Measurements from ENCODE around the gene SPATA24. TPM values are rescaled to one million over a fixed set of nuclear protein-coding genes. Genes with fewer than 3 reads are reported as not detected.
"Not testable (repeated sequence)": the region's sequence is repeated elsewhere in the genome, so short reads cannot be mapped to it uniquely, and the experiment has no call there.

SPATA24 gene
- total RNA-seq, 2 experiments from 2014 or later: 2.4 to 2.9 TPM

GRCh38 chr5:139422307-139422893 is 18.5 kb upstream of the SPATA24 start:
- ChIA-PET POLR2A (no interaction called here), CTCF (interaction anchor here (0.7 to 9.5 kb wide), 16 partner anchors 10 to 210 kb away, joined by 3 to 163 read pairs (median 3); partner anchors contain the start of gene STING1)

DNA sequence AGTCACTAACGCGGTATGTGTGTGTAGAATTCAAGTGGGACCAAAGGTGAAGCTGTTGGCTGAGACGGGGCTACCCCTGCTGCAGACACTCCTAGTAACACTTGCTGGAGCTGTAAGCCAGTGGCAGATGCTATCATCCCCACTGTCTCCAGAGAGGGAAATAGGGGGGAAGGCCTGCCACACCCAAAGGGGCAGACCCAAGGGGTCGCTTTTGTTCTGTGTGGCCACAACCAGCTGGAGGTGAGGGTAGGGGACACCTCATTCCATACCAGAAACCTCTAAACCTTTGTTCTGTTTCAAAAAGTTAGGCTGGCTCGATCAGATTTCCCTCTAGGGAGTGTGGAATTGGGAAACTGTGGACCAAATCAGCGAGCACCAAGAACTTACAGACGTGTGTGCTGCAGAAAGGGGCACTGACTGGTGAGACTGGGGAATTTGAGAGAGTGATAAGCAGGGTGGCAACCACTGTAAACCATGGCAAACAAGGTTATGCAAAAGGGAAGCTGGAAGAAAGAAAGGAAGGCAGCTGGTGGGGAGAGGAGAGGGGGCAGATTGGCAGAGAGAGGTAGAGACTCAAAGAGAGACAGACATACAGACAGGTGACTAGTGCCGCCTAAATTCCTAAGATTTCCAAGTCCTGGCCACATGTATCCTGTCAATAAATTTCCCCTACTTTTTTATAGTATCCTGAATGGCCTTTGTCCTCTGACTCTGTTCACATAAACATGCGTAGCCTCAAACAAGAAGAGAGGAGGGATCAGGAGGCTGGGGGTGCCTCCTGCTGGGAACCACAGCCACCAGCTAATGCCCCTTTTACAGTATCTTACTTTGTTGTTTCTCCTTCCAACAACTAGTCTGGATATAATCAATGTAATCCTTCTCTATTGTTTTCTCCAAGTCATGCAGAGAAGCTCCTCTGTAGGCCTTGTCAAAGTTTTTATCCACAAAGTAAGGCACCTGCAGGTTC is 15.6 kb upstream of the SPATA24 start:
- ChIA-PET POLR2A (interaction anchor here (1.4 kb wide), 1 partner anchor 16 kb away, joined by 3 read pairs; the partner anchor contains the start of gene SPATA24), CTCF (interaction anchor here (0.8 to 9.5 kb wide), 3 partner anchors 18 to 95 kb away, joined by 3 to 163 read pairs (median 3); no protein-coding TSS in a partner anchor)

DNA sequence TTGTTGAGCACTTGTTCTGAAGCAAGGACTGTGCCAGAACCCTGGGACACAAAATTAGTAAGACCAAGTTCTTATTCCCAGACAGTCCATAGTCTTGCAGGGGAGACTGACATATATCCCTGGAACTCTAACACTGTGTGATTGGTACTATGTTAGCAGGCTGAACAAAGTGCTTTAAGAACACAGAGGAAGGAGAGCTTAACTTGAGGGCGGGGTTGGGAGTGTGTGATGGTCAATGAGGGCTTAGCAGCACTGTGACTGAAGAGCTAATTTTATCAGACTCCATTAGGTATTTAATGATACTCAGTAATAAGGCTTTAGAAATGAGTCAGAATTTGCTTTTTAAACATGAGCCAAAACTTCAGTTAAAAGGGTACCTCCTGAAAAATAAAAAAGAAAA is 14.9 kb upstream of the SPATA24 start:
- POLR2A ChIA-PET: interaction anchor here (1.4 kb wide), 1 partner anchor 15 kb away, joined by 3 read pairs; the partner anchor contains the start of gene SPATA24
- CTCF ChIA-PET: interaction anchor here (0.8 to 9.5 kb wide), 3 partner anchors 19 to 96 kb away, joined by 3 to 163 read pairs (median 3); no protein-coding TSS in a partner anchor

DNA sequence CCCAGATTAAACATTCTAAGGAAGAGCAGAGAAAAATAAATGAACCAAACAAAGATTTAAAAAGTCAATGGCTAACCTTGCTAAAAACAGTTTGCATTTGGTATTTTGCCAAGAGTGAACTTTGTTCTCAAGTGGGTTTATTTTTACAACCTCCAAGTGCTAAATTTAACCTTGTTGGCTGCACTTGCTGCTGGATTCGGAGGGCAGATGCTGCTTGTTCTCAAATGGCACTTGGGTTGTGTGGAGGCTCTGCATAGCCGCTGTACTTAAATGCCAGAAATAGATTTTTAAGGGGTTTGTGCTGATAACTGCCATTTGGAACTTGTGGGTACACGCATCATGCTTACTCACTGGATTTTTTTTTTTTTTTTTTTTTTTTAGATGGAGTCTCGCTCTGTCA is 13.3 kb upstream of the SPATA24 start:
- CTCF ChIA-PET: interaction anchor here (0.7 to 9.5 kb wide), 3 partner anchors 65 to 314 kb away, joined by 3 to 163 read pairs (median 3); partner anchors contain the start of gene STING1

DNA sequence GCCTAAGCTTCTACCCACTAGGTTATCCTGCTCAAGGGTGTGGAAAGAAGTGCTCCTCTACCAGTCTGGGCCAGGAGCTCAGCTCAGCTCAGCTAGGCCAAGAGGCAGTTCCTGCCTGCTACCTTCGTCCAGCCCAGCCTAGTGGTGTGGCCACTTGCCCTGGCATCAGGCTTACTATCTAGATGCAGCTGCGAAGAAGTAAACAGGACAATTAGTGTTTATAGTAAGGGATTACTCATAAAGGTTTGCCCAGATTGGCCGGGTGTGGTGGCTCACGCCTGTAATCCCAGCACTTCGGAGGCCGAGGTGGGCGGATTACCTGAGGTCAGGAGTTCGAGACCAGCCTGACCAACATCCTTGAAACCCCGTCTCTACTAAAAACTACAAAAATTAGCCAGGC is 12.8 kb upstream of the SPATA24 start:
- CTCF ChIA-PET: interaction anchor here (0.9 to 3.5 kb wide), 3 partner anchors 11 to 97 kb away, joined by 3 to 18 read pairs (median 5); partner anchors contain the start of gene STING1

More for the DNA sequence above, 13.3 kb upstream of the SPATA24 start:
- POLR2A ChIA-PET: interaction anchor here (0.7 kb wide), 1 partner anchor 43 kb away, joined by 4 read pairs; no protein-coding TSS in a partner anchor

DNA sequence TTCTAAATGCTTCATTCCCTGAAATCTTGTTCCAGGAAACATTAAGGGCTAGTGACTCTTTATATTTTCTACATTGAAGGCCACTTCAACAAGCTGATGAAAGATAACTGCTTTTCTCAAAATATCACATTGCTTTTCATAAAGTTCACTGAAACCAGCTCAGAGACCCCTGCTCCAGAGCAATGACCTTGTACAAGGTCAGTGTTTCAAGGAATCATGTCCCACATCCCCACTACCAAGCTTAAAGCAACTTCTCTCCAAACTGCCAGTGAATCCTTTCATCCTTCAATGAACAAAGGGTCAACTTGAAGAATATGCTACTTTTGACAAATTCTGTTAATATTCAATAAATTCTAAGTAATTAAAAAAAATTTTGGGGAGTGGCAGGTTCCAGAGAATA is 12.0 kb upstream of the SPATA24 start:
- ChIA-PET CTCF (interaction anchor here (1.5 to 3.5 kb wide), 2 partner anchors 10 to 97 kb away, joined by 5 to 18 read pairs; no protein-coding TSS in a partner anchor), POLR2A (interaction anchor here (1.0 to 1.4 kb wide), 5 partner anchors 23 to 145 kb away, joined by 3 to 6 read pairs (median 3); partner anchors contain the start of genes DNAJC18 and UBE2D2)

More for the DNA sequence above, 12.8 kb upstream of the SPATA24 start:
- POLR2A ChIA-PET: interaction anchor here (0.7 to 1.4 kb wide), 3 partner anchors 43 to 144 kb away, joined by 3 to 6 read pairs (median 4); partner anchors contain the start of gene UBE2D2

DNA sequence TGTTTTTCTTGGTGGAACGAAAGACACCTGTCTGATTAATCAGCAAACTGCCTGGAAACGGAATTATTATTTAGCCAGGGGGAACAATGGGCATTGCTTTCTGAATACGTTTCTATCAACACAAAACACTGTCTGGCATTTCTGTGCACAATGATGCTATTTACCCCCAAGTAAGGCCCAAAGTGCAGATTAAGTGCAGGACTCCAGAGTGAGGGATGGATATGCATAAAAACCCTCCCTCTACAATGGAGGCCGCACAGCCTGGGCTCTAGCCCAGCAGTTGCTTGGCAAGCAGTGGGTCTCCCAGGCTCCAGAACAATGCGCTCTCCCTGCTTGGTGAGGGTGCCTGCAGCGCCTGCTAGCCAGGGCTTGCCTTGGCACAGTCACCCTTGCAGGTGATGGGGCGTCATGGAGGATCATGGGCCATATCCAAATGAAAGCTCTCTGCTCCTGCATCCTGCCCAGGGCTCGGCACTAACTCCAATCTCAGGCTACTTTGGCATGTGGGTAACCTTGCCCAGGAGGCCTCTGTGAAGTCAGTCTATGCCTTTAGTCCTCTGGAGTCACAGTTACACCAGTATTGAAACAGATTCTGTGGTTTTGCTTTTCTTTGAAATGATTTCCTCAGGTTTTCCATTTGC is 11.5 kb upstream of the SPATA24 start:
- ChIA-PET POLR2A (interaction anchor here (0.9 to 1.4 kb wide), 6 partner anchors 24 to 148 kb away, joined by 3 to 6 read pairs (median 3); partner anchors contain the start of genes DNAJC18 and UBE2D2), CTCF (interaction anchor here (1.1 to 3.5 kb wide), 6 partner anchors 9 to 122 kb away, joined by 3 to 18 read pairs (median 5); partner anchors contain the start of gene MATR3)

DNA sequence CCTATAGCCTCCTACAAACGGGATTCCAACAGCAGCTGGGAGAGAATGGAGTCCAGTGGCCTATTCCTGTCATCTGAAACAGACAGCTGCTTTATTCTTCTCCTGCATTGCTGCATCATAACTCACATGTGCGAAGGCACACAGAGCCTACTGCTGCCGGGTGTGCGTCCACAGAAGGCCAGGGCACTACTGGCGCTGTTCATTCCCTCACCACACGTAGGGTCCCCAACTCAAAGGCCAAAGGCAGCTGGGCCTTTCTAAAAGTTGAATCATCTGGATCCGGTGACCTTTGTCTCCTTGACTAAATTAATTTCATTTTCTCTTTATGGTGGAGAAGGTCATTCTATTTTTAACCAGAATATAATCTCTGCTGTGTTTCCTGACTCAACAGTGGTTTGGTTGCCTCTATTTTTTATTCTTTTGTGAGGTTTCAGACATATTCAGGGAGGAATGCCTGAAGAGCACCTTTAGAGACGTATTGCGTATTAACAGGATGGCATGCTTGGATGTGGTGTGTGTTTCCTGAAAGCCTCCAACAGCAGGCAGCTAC is 10.8 kb upstream of the SPATA24 start:
- ChIA-PET CTCF (interaction anchor here (1.1 to 3.5 kb wide), 8 partner anchors 10 to 121 kb away, joined by 3 to 18 read pairs (median 4); partner anchors contain the start of genes MATR3 and PROB1), POLR2A (interaction anchor here (0.6 to 1.2 kb wide), 4 partner anchors 10 to 148 kb away, joined by 3 to 6 read pairs (median 3); no protein-coding TSS in a partner anchor)

GRCh38 chr5:139413963-139414362 is 10.1 kb upstream of the SPATA24 start:
- POLR2A ChIA-PET: interaction anchor here (0.6 to 1.2 kb wide), 2 partner anchors 11 to 72 kb away, joined by 3 to 6 read pairs; no protein-coding TSS in a partner anchor
- CTCF ChIA-PET: interaction anchor here (0.6 to 3.5 kb wide), 10 partner anchors 10 to 212 kb away, joined by 3 to 18 read pairs (median 3); partner anchors contain the start of genes MATR3, PROB1 and SPATA24

DNA sequence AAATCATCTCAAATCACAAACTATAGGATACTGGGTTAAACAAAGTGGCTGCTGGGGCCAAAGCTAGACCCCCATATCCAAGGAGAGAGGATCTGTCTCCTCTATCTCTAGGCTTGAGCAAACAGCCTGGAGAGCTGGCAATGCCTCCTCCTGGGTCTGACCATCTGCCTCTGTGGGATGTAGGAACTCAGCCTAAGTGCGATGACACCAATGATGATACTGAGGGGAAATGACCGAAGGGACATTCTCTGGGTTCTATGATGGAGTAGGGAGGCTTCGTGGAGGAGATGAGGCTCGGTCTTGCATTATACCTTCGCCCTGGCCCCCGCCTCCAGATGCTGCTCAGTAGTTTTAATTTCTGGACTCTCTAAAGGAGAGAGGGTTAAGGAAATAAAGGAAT is 9.3 kb upstream of the SPATA24 start:
- POLR2A ChIA-PET: no interaction called here

GRCh38 chr5:139410993-139411828 is 7.3 kb upstream of the SPATA24 start:
- CTCF ChIA-PET: interaction anchor here (1.1 to 1.5 kb wide), 3 partner anchors 10 to 12 kb away, joined by 3 to 5 read pairs (median 4); no protein-coding TSS in a partner anchor
- POLR2A ChIA-PET: no interaction called here

More for the DNA sequence above, 9.3 kb upstream of the SPATA24 start:
- CTCF ChIA-PET: interaction anchor here (0.7 to 1.5 kb wide), 2 partner anchors 47 to 213 kb away, joined by 3 to 5 read pairs; no protein-coding TSS in a partner anchor

GRCh38 chr5:139410121-139410992 is 6.5 kb upstream of the SPATA24 start:
- ChIA-PET POLR2A (interaction anchor here (0.6 kb wide), 1 partner anchor 48 kb away, joined by 4 read pairs; no protein-coding TSS in a partner anchor), CTCF (interaction anchor here (0.8 to 1.8 kb wide), 3 partner anchors 12 to 150 kb away, joined by 3 to 5 read pairs (median 4); no protein-coding TSS in a partner anchor)

DNA sequence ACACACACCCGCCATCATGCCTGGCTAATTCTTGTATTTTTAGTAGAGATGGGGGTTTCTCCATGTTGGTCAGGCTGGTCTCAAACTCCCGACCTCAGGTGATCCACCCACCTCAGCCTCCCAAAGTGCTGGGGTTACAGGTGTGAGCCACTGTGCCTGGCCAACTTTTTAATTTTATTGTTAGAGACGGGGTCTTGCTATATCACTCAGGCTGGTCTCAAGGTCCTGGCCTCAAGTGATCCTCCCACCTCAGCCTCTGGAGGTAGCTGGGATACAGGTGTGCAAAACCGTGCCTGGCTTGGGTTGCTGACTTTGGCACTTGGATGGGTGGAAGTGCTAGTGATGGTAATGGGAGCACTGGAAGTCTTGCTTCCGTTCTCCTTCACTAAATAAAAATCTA is 5.2 kb upstream of the SPATA24 start:
- CTCF ChIA-PET: interaction anchor here (1.8 kb wide), 1 partner anchor 15 kb away, joined by 4 read pairs; no protein-coding TSS in a partner anchor
- POLR2A ChIA-PET: not testable (repeated sequence)

- ChIA-PET CTCF (interaction anchor here (1.8 kb wide), 1 partner anchor 14 kb away, joined by 4 read pairs; no protein-coding TSS in a partner anchor), POLR2A (no interaction called here)
These were observed 4.3 kb upstream of the SPATA24 start for GRCh38 chr5:139408191-139408590.

GRCh38 chr5:139407517-139407916 is 3.6 kb upstream of the SPATA24 start:
- POLR2A ChIA-PET: no interaction called here
- CTCF ChIA-PET: interaction anchor here (1.8 kb wide), 1 partner anchor 12 kb away, joined by 7 read pairs; no protein-coding TSS in a partner anchor

- POLR2A ChIA-PET: no interaction called here
These were observed 3.1 kb upstream of the SPATA24 start for GRCh38 chr5:139406963-139407362.

More at GRCh38 chr5:139406963-139407362, 3.1 kb upstream of the SPATA24 start:
- CTCF ChIA-PET: interaction anchor here (1.0 to 1.8 kb wide), 3 partner anchors 9 to 15 kb away, joined by 3 to 7 read pairs (median 5); no protein-coding TSS in a partner anchor

Data from activated CD8-positive, alpha-beta memory T cell treated with anti-CD3 and anti-CD28 coated beads for 36 hours (primary cell).